Inferior parietal cortex (tissue), 1 donor: ENCODE measurements around the gene JAKMIP1.
"Not testable (repeated sequence)": the region's sequence is repeated elsewhere in the genome, so short reads cannot be mapped to it uniquely, and the experiment has no call there.

Experiments used
- DNase-seq: peaks from one replicate; pipeline ENCODE4 v3.0.0-alpha.2; 2016; ENCODE audit errors: extremely low spot score

The JAKMIP1 gene

DNA sequence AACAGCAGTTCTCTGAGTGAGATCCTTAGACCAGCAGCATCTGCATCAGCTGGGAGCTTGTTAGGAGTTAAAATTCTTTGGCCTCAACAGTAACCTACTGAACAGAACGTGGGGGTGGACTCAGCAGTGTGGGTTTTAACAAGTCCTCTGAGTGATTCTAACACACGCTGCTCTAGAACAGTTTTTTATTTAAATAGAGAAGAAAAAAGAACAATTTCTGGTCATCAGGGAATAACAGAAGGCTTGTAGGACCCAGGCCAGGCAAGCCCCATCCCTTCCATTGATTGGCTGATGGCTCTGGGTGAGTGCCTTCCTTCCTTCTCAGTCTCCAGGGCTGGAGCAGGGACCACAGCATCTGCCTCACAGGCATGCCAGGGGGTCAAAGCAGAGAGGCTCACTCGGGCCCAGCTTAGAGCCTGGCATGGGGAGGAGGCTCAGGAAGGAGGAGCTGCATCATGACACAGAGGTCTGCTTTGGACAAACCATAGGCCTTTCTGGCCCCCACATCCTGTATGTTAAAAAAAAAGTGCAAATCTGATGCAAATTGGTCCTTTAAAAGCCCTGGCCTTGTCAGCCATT is 56.7 kb downstream of the JAKMIP1 start:
- peak; percentile 32 for DNase-seq

DNA sequence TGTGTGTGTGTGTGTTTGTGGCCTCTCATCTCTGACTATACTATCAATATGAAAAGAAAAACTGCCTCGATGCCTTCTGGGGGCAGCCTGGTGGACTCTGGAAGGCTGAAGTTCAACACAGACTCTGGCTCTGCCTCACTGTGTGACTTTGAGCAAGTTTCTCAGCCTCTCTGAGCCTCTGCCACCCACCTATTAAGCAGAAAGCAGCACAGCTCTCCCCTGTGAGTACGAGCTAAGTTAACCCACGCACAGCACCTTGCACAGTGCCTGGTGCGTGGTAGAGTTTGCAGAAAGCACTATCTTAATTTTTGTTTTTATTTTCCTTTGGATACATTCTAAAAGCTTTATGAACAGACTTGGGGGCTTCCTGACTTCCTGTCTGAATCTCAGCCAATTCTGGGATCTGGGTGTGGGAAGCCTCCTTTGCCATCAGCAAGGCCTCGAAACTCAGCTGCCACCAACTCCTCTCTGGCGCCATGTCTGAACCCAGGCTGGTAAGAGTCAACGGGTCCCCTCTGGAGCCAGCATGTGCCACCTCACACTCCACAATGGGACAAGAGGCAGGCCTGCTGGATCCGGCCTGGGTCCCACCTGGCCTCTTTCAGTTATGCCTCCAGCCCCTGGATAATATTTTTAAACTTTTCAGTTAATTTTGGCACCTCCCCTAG is 57.3 kb downstream of the JAKMIP1 start:
- no peak for DNase-seq

DNA sequence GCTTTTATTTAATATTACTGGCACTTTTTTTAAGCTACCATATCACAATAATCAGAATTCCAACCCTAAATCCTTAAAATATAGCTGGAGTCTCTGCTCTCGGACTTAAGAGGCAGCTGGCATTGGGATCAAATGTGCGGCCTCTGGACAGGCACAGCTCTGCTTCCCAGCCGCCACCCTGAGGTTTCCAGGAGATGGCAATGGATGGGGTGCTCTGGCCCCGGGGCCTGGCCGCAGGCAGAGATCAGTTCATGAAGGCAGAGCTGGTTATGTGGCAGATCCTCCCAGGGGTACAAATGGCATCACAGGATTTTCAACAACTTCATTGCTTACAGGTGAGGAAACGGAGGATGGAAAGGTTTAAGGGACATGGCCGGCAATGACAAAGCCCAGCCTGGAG is 57.8 kb downstream of the JAKMIP1 start:
- DNase-seq, result no peak

DNA sequence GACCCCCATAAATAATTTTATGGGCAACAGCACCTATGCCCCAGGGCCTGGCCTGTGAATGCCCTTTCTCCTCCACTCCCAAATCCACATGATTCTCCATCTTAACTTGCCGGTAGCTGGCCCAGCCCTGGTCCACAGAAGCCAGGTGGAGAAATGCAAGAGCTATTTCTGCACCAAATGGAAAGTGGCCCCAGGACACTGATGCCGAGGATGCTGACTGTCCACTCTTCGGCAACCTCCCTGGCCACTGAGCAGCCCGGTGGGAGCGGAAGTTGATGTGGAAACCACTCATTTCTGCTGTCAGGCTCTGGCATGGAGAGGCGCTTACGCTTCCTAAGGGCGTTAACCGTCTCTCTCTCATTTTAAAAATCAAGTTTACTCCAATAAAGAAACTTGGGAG is 58.8 kb downstream of the JAKMIP1 start:
- no peak for DNase-seq

DNA sequence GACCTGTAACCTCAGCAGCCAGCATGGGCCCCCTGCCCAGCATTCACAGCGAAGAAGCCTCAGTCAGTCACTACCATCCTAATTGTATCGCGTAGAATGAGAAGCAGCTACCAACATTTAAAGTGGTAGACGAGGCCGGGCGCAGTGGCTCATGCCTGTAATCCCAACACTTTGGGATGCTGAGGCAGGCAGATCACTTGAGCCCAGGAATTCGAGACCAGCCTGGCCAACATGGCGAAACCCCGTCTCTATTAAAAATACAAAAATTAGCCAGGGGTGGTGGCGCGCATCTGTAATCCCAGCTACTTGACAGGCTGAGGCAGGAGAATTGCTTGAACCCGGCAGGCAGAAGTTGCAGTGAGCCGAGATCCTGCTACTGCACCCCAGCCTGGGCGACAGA is 59.3 kb downstream of the JAKMIP1 start:
- DNase-seq, result not testable (repeated sequence)

DNA sequence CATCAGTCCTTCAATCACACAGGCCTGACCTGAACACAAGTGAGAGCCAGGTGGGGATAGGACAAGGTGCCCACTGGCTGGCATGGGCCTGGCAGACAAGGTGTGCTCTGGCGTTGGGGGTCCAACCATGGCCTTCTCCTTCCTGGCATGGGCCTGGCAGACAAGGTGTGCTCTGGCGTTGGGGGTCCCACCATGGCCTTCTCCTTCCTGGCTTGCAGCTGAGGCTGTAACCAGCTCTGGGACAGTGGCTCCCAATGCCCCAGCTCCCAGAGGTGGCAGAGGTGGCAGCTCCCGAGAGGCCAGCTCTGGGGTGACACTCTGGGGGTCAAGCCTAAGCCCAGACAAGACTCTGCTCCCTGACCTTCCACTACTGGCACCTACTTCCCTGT is 62.6 kb downstream of the JAKMIP1 start:
- no peak for DNase-seq

DNA sequence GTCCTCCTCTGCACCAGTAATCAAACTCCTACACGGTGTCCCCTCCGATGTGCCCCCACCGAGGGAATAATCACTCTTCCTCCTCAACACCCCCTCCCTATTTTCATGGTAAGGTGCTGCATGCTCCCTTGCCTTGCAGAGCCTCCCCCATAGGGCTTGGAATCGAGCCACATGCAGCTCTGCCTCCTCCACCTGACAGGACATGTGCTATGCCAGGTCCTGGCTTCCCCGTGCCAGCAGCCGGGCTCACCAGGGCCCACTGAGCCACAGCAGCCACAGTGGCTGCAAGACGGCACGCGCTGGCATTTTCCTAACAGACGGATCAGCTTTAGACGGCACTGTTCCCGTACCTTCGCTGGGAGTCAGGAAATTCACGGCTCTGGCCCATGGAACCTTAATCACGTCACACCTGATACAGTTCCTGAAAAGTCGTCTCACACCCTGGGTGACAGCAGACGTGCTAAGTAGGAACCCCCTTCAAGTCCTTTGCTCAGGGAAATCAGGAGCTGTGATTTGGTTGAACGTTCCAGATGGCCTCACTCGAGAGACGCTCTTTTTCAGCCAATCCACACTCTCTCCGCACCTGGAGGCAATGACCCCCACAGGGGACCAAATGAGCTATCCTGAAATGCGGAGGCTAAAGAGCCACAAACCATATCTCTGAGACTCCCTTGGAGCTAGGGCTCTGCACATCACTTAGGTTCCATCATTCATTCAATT is 63.2 kb downstream of the JAKMIP1 start:
- no peak for DNase-seq

DNA sequence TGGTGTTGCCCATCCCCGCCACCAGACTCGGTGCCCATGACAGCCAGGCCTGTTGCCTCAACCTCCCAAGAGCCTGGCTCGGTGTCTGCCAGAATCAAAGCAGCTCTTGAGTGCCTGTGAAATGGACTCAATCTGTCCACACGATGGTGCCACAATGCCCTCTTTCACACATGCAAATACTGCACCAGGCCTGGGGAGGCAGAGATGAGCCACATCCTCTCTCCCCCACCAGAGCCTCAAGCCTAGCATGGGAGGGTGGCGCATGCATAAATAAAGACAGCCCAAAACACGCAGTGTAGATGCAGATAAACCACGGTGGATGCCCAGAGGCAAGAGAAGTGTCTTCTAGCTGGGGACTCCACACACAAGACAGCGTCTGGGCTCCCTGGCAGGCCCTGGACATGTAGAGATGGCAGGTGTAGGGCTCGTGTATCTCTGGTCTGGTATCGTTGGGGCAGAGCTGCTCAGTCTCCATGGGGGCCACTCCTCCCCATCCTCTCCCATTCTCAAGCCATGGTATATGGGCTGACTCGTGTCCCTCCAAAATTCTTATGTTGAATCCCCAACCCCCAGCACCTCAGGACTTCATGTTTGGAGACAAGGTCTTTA is 65.6 kb downstream of the JAKMIP1 start:
- DNase-seq, result no peak

DNA sequence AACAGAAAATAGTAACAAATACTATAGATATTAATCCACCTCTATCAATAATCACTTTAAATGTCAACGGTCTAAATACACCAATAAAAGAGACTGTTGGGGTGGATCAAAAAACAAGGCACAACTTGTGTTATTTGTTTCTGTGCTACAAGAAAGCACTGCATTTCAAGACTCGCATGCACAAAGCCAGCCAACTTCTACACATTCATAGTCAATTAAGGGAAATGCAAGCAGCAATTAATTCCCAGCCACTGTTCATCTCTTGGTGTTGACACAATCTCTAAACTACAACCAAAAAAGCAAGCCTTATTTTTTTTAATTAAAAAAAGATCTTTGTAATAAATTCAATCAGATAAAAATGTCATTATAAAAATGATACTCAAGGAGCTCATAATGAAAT is 67.6 kb downstream of the JAKMIP1 start:
- DNase-seq, result no peak

DNA sequence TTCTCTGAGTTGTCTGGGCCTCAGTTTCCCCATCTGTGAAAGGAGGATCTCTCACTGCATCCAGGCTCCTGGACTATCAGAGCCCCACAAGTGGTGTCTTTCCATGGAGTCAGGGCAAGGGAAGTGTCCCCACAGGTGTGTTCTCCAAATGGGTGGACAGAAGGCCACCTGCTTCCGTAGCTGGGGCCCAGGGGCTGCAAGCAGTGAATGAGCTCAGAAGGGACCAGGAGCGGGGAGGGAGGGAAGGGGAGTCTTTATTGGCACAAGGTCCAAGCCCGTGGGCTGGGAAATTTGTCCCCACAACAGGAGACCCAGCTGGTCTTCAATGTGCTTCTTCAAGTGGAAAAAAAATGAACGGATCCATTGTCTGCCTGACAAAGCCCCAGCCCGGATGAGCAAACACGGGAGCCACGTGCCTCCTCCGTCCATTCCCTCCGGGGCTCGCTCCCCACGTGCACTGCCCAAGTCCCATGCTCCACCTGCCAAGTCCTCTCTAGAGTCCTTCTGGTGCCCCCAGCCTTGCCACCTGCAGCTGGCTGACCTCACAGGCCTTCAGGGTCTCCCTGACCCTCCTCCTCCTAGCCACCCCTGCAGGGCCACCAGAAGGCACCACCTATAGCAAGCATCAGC is 72.0 kb downstream of the JAKMIP1 start:
- DNase-seq, result no peak

DNA sequence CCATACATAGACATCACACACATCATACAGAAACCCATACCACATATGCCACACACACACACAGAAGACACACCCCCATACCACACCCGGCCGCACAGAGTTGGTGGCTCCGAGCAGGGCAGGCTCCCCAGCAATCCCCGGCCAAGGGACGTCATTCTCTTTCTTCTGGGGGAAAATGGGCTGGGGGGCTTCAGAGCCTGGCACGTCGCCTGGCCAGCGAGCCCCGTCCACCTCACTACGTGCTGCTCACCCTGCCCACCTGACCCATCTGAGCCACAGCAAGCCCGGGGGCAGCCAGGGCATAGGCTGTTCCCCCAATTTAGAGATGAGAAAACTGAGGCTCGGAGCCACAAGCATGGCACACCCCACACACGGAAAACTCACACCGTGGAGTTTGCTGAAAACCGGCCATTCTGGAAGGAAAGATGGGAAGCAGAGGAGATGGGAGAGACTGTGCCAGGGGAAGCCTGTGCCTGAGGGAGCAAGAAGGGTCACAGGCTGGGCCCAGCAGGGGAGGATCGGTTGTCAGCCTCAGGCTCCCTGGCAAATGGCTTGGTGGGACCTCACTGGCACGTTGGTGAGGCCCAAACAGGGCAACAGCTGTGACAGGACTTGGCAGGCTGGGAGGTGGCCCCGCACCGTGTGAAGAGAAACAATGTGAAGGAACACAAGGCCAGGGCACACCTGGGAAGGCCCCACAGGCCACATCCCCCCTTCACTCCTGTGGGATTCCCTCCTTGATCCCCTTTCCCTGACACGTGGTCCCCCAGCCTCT is 73.2 kb downstream of the JAKMIP1 start:
- DNase-seq, result no peak

DNA sequence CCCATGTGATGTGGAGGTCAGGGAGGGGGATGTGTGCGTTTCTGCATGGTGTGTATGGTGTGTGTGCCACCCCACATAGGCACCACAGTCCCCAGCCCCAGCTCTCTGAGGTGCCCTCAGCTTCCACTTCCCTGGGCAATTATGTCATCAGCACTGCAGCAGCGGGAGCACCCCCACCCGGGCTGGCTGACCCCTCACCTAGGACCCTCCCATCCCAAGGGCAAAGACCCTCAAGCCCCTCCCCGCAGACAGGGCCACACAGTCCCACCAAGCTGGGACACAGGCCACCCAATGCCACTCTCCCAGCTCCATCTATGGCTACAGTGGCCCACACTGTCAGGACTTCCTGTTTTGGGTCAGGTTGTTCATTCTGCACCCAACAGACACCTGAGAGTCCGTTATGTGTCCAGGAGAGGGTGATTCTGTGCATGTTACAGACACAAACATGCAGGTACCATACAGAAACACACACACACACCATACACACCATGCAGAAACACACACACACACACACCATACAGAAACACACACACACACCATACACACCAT is 75.2 kb downstream of the JAKMIP1 start:
- no peak for DNase-seq

DNA sequence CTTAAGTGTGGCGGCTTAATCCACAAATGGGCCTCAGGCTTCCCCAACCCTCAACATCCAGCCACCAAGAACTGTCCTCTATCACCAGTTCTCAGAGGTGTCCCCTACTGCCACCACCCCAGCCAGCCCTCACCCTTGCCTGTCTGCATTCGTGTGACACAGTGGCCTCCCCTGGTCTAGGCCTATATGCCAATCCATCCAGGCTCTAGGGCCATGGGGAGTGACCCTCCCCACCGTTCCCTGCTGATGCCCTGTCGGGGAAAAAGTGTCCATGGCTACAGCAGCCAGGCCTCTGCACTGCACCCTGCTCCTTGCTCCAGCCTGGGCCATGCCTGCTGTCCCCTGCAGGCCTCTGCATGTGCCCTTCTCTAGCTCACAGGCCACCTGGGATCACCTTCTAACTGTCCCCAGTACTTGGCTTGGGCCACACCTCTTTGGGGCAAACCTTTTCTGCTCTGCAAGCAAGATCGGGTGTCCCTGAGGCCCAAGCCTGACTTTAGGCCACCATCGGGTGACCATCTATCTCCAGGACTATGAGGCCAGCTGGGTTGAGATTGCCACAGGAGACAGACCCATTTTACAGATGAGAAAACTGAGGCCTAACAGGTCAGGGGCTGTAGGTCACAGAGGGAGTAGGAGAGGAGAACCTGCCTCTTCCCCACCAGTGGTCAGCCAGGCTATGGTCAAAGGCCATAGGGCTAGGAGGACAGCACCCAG is 75.8 kb downstream of the JAKMIP1 start:
- DNase-seq, result no peak

DNA sequence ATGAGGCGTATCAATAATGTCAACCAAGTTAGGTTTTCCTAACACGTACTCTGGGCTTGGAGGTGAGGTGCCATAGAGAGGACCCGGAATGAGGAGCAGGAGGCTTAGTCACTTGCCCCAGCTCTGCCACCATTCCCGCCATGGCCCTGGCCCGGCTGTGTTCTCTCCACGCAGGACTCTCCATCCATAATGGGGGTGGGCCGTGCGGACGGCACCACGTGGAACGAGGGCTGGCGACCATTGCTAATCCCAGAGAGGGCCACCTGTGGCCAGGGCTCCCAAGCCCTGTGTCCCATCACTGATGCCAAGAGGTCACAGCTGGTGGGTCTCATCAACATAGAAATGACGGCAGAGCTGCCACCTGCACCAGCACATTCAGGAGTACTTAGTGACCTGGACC is 76.4 kb downstream of the JAKMIP1 start:
- no peak for DNase-seq

DNA sequence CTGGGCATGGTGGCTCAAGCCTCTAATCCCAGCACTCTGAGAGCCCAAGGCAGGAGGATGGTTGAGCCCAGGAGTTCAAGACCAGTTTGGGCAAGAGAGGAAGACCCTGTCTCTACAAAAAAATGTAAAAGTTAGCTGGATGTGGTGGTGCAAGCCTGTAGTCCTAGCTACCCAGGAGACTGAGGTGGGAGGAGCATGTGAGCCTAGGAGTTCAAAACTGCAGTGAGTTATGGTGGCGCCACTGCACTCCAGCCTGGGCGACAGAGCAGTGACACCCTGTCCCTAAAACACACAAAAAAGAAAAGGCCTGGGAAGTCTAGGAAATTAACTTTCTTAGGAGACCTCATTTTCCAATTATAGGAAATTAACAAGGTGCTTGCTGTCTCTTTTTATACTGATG is 76.8 kb downstream of the JAKMIP1 start:
- DNase-seq, result no peak

DNA sequence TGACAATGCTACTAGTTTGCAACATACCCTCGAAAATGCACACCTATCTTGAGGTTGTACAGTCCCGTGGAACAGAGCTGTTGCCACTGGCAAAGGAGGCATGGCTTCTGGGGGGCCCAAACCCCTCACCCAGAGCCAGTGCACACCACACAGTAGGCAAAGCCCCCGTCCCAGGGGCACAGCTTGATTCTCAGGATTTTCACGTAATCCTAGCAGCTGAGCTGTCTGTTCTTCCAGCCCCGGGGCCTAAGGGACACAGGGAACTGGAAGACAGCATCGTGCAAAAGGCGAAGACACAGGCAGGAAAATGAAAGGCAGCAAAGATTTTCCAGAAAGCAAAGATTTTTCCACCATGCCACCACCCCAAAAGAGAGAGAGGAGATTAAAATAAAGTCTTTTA is 77.2 kb downstream of the JAKMIP1 start:
- DNase-seq, result no peak

DNA sequence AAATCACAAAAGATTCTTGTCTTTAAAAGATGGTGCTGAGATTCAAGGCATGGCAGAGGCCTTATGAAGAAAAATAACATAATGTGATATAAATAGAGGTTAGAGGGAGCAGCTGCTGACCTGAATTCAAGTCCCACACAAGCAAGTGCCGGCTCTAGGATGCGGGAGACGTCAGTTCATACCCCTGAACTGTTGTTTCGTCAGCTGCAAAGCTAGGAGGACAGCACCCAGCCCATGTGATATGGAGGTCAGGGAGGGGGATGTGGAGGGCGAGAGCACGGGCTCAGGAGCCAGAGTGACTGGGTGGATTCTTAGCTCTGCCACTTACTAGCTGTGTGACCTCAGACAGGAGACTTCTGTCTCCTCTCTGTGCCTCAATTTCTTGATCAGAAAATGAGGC is 77.9 kb downstream of the JAKMIP1 start:
- DNase-seq, result no peak

DNA sequence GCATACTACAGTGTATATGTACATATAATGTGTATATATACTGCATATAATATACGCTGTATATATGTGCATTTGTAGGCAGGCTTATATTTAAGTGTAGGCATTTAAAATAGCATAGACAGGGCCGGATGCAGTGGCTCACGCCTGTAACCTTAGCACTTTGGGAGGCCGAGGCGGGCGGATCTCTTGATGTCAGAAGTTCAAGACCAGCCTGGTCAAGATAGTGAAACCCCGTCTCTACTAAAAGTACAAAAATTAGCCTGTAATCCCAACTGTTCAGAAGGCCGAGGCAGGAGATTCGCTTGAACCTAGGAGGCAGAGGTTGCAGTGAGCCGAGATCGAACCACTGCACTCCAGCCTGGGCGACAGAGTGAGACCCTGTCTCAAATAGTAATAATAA is 78.4 kb downstream of the JAKMIP1 start:
- no peak for DNase-seq

DNA sequence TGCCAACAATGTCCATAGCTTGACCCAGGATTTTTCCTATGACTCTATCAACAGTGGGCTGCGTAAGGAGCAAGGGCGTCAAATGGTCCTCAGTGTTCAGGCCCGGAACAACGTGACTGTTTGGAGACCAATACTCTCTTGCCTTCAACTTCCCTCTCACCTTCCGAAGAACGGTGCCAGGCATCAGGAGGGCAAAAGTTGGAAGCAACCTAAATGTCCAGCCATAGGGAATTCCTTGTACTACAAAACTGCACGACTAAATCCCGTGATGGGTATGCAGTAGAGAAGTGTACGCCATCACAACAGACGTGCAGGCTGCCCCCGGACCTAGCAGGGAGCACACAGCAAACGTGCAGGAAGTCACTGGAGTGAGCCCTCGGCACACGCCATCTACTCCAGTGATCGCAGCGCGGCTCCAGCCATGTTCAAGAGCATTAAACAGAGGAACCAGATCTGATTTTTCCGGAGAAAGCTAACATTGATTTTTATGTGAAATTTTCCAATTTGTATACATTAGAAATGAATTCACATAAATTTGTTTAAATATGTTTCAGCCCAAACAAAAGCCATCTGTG is 79.0 kb downstream of the JAKMIP1 start:
- DNase-seq, result no peak

DNA sequence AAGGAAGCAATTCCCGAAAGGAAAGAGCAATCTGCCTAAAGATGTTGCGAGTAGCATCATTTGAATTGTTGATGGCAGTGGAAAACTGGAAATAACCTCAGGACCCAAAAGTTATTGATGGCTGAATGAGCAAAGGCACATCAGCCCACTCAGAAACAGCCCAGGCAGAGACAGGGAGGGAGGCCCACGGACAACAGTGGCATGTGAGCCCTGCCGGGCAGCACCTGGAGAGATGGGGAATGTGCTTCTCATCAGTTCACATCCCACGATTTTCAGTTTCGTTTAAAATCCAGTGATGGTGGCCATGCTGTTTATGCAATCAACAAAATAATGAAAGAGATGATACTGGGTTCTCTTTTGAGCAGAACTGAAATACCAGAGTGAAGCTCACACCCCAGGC is 80.0 kb downstream of the JAKMIP1 start:
- DNase-seq, result no peak
